ENCODE measurements around the gene ZFP28. TPM values are rescaled to one million over a fixed set of nuclear protein-coding genes. Genes with fewer than 3 reads are reported as not detected.

ZFP28 gene
- total RNA-seq, 4 donors from 2014 or later: 10.2 to 19.1 (median 14.3) TPM

DNA sequence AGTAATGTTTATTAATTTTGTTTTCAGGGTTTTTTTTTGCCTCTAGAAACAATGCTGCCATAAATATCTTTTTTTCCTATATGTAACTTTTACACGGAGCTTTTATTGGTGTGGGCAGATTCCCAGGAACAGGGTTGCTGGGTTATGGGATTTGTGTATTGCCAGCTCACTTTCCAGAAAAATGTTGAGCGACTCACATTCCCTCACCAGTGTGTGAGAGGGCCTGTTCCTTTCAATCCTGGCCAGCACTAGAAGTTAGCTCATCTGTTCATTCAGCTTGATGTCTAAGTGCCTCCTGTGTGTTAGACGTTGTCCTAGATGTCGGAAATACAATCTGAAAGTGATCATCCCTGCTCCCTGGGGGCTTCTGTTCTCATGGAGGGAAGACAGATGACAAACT is 58.9 kb downstream of the ZFP28 start:
- H3K27me3 ChIP-seq: no peaks in the 10 kb centered on the region
- peaks cover 0 to 16% (median 0%) of the 10 kb centered on the region in 3 donors for H3K9me3 ChIP-seq
- peaks cover 0 to 32% (median 9%) of the 10 kb centered on the region in 3 donors for H3K4me1 ChIP-seq
- no peak overlapping the region for H3K27ac ChIP-seq
- 60 to 83% methylated on average over 1 of the region's 4 CpGs for WGBS, 2 donors (ENCODE audit: low coverage in 1 of 2)
- TF ChIP-seq POLR2A (IDR thresholded peaks at IDR 0.05): no peak
- no peak for TF ChIP-seq POLR2AphosphoS5 (IDR thresholded peaks at IDR 0.05)
- no peak for TF ChIP-seq EP300 (IDR thresholded peaks at IDR 0.05)
- TF ChIP-seq, protein P1, sequence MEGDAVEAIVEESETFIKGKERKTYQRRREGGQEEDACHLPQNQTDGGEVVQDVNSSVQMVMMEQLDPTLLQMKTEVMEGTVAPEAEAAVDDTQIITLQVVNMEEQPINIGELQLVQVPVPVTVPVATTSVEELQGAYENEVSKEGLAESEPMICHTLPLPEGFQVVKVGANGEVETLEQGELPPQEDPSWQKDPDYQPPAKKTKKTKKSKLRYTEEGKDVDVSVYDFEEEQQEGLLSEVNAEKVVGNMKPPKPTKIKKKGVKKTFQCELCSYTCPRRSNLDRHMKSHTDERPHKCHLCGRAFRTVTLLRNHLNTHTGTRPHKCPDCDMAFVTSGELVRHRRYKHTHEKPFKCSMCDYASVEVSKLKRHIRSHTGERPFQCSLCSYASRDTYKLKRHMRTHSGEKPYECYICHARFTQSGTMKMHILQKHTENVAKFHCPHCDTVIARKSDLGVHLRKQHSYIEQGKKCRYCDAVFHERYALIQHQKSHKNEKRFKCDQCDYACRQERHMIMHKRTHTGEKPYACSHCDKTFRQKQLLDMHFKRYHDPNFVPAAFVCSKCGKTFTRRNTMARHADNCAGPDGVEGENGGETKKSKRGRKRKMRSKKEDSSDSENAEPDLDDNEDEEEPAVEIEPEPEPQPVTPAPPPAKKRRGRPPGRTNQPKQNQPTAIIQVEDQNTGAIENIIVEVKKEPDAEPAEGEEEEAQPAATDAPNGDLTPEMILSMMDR (IDR thresholded peaks at IDR 0.05): no peak
- H3K36me3 ChIP-seq: peaks cover 0 to 36% of the 10 kb centered on the region in 2 donors
- no peak overlapping the region for H3K4me3 ChIP-seq
- no peak for ATAC-seq

DNA sequence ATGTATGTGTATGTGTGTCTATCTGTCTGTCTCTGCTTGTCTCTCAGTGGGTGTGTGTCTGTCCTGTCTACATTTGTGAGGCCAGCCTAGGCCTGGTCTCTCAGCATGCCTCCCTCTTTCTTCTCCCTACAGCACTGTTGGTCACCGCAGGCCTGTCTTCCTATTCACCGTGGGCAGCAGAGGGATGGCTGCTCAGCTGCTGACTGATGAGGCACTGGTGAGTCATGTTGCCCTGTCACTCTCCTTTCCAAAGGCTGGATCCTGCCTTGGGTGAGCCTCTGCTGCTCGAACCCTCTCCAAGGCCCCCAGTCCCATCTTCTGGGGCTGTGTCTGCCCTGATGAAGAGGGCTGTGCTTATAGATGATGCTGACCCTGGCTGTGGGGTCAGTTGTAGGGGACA is 62.6 kb downstream of the ZFP28 start:
- TF ChIP-seq POLR2AphosphoS5 (IDR thresholded peaks at IDR 0.05): no peak
- TF ChIP-seq POLR2A (IDR thresholded peaks at IDR 0.05): no peak
- no peak for TF ChIP-seq EP300 (IDR thresholded peaks at IDR 0.05)
- TF ChIP-seq, protein P1 (IDR thresholded peaks at IDR 0.05): no peak
- Histone ChIP-seq H3K9me3 (peaks cover 0 to 51% (median 0%) of the 10 kb centered on the region in 3 donors), H3K36me3 (peaks cover 0 to 67% of the 10 kb centered on the region in 2 donors), H3K4me3 (no peak overlapping the region), H3K27ac (no peak overlapping the region), H3K27me3 (no peaks in the 10 kb centered on the region), H3K4me1 (peaks cover 0 to 22% (median 3%) of the 10 kb centered on the region in 3 donors)
- ATAC-seq: no peak
- WGBS, 2 donors (ENCODE audit: low coverage in 1 of 2): 90% methylated on average over 2 of the region's 3 CpGs; no CpG with 5 or more reads in 1 of the 2 donors

DNA sequence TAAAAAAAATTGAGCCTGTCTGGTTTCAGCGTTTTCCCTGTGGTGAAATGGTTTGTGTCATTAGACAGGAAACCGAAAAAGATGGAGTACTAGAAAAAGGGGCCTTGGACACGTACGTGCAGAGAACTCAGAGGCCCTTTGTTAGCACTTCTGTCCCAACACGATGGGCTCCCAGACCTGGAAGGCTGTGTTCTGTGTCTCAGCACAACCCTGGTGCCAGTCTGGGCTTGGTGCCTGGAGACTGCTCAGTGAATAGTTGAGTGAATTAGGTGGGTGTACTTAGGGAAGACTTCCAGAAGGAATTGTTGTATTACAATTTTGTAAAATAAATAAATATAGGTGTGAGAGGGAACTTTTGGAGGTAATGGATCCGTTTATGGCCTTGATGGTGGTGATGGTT is 65.1 kb downstream of the ZFP28 start:
- no peak overlapping the region for H3K4me3 ChIP-seq
- WGBS, 2 donors (ENCODE audit: low coverage in 1 of 2): 82 to 91% methylated on average over 1 to 6 of the region's 6 CpGs
- H3K4me1 ChIP-seq: peaks cover 0 to 5% (median 0%) of the 10 kb centered on the region in 3 donors
- H3K36me3 ChIP-seq: peaks cover 0 to 62% of the 10 kb centered on the region in 2 donors
- no peak for TF ChIP-seq POLR2A (IDR thresholded peaks at IDR 0.05)
- TF ChIP-seq POLR2AphosphoS5 (IDR thresholded peaks at IDR 0.05): no peak
- TF ChIP-seq EP300 (IDR thresholded peaks at IDR 0.05): no peak
- TF ChIP-seq, protein P1 (IDR thresholded peaks at IDR 0.05): no peak
- no peak for ATAC-seq
- no peak overlapping the region for H3K27ac ChIP-seq
- H3K9me3 ChIP-seq: peaks cover 0 to 68% (median 0%) of the 10 kb centered on the region in 3 donors
- no peaks in the 10 kb centered on the region for H3K27me3 ChIP-seq

Other genes starting within 250 kb of the ZFP28 start
- gene ZSCAN5A, start 224.1 kb upstream of the ZFP28 start, total RNA-seq: 1 to 10 TPM; 3.0 to 6.3 (median 4.0) TPM
- gene ZNF582, start 145.4 kb upstream of the ZFP28 start, total RNA-seq: 1 to 10 TPM; 3.5 to 5.7 (median 5.0) TPM
- gene ZNF583, start 134.6 kb upstream of the ZFP28 start, total RNA-seq: 10 to 100 TPM in 2 of 4 donors, 1 to 10 TPM in 2; 6.2 to 15.1 (median 9.7) TPM
- 1 to 10 TPM; 2.5 to 6.7 (median 3.4) TPM for gene ZNF667, start 61.6 kb upstream of the ZFP28 start, total RNA-seq
- 10 to 100 TPM in 2 of 4 donors, 1 to 10 TPM in 2; 8.4 to 18.7 (median 10.2) TPM for gene ZNF471, start 31.1 kb upstream of the ZFP28 start, total RNA-seq
- 1 to 10 TPM; 3.9 to 8.1 (median 6.7) TPM for gene ZNF470, start 28.5 kb downstream of the ZFP28 start, total RNA-seq
- 10 to 100 TPM; 11.3 to 29.9 (median 17.8) TPM for gene ZNF71, start 56.4 kb downstream of the ZFP28 start, total RNA-seq
- 1 to 10 TPM in 2 of 4 donors, not detected in 2; 1.1 to 1.4 TPM for gene SMIM17, start 104.2 kb downstream of the ZFP28 start, total RNA-seq
- gene ZNF835, start 132.8 kb downstream of the ZFP28 start, total RNA-seq: 10 to 100 TPM in 1 of 4 donors, 1 to 10 TPM in 3; 4.8 to 11.4 (median 6.1) TPM

Data from gastroesophageal sphincter (tissue), 4 donors.